ENCODE data around the gene SLC34A1.

SLC34A1 gene

GRCh38 chr5:177433658-177434217, 49.5 kb downstream of the SLC34A1 start:
- H3K79me2 ChIP-seq (ENCODE audit: insufficient read depth, low read length), result peaks cover 3% of the 10 kb centered on the region; the same call in 1 of the 2 replicates
- TF ChIP-seq CTCF (IDR thresholded peaks at IDR 0.05; ENCODE audit: insufficient read depth, low read length, poor library complexity, severe bottlenecking) (no peak), EZH2phosphoT487 (conservative IDR thresholded peaks at IDR 0.05; ENCODE audit: low read length) (no peak)
- H3K27me3 ChIP-seq (ENCODE audit: low read length), result no peaks in the 10 kb centered on the region
- H3K4me3 ChIP-seq (ENCODE audit: insufficient read depth, low read length, poor library complexity, severe bottlenecking), result no peak overlapping the region
- peaks cover 35% of the 10 kb centered on the region for H3F3A ChIP-seq (ENCODE audit: insufficient read depth)
- no peaks in the 10 kb centered on the region; the same call in 1 of the 2 replicates for H4K20me1 ChIP-seq (ENCODE audit: low read depth, low read length)
- H3K36me3 ChIP-seq (ENCODE audit: low read length), result no peaks in the 10 kb centered on the region
- H3K4me2 ChIP-seq (ENCODE audit: low read depth, low read length, poor library complexity, severe bottlenecking), result no peak overlapping the region
- no peak overlapping the region for H2AFZ ChIP-seq (ENCODE audit: low read depth, low read length, severe bottlenecking)
- no peaks in the 10 kb centered on the region for H3K9me2 ChIP-seq (replicated peaks; ENCODE audit: insufficient read depth, low read length)
- no peaks in the 10 kb centered on the region for H3K9me3 ChIP-seq (ENCODE audit: insufficient read depth, low read length)
- H3K9ac ChIP-seq (ENCODE audit: low read length), result no peak overlapping the region
- H3K27ac ChIP-seq (ENCODE audit: low read depth, low read length), result no peak overlapping the region

- Histone ChIP-seq H3K79me2 (ENCODE audit: insufficient read depth, low read length) (no peaks in the 10 kb centered on the region), H4K20me1 (ENCODE audit: low read depth, low read length) (no peaks in the 10 kb centered on the region; the same call in 1 of the 2 replicates), H3K9me3 (ENCODE audit: insufficient read depth, low read length) (no peaks in the 10 kb centered on the region), H3F3A (ENCODE audit: insufficient read depth) (peaks cover 30% of the 10 kb centered on the region), H3K4me2 (ENCODE audit: low read depth, low read length, poor library complexity, severe bottlenecking) (no peak overlapping the region), H2AFZ (ENCODE audit: low read depth, low read length, severe bottlenecking) (no peak overlapping the region), H3K9me2 (replicated peaks; ENCODE audit: insufficient read depth, low read length) (no peaks in the 10 kb centered on the region), H3K36me3 (ENCODE audit: low read length) (no peaks in the 10 kb centered on the region), H3K27me3 (ENCODE audit: low read length) (no peaks in the 10 kb centered on the region), H3K27ac (ENCODE audit: low read depth, low read length) (no peak overlapping the region), H3K9ac (ENCODE audit: low read length) (no peak overlapping the region), H3K4me3 (ENCODE audit: insufficient read depth, low read length, poor library complexity, severe bottlenecking) (no peak overlapping the region)
- TF ChIP-seq CTCF (IDR thresholded peaks at IDR 0.05; ENCODE audit: insufficient read depth, low read length, poor library complexity, severe bottlenecking) (no peak), EZH2phosphoT487 (conservative IDR thresholded peaks at IDR 0.05; ENCODE audit: low read length) (no peak)
These were observed 50.2 kb downstream of the SLC34A1 start for GRCh38 chr5:177434437-177434836.

- H3F3A ChIP-seq (ENCODE audit: insufficient read depth), result peaks cover 23% of the 10 kb centered on the region
- H3K4me3 ChIP-seq (ENCODE audit: insufficient read depth, low read length, poor library complexity, severe bottlenecking), result no peak overlapping the region
- no peak overlapping the region for H3K27ac ChIP-seq (ENCODE audit: low read depth, low read length)
- no peak overlapping the region for H2AFZ ChIP-seq (ENCODE audit: low read depth, low read length, severe bottlenecking)
- no peaks in the 10 kb centered on the region for H4K20me1 ChIP-seq (ENCODE audit: low read depth, low read length)
- H3K36me3 ChIP-seq (ENCODE audit: low read length), result no peaks in the 10 kb centered on the region
- H3K9ac ChIP-seq (ENCODE audit: low read length), result no peak overlapping the region
- TF ChIP-seq EZH2phosphoT487 (conservative IDR thresholded peaks at IDR 0.05; ENCODE audit: low read length), result no peak
- no peak for TF ChIP-seq CTCF (IDR thresholded peaks at IDR 0.05; ENCODE audit: insufficient read depth, low read length, poor library complexity, severe bottlenecking)
- H3K9me3 ChIP-seq (ENCODE audit: insufficient read depth, low read length), result no peaks in the 10 kb centered on the region
- H3K27me3 ChIP-seq (ENCODE audit: low read length), result no peaks in the 10 kb centered on the region
- H3K4me2 ChIP-seq (ENCODE audit: low read depth, low read length, poor library complexity, severe bottlenecking), result no peak overlapping the region
- no peaks in the 10 kb centered on the region for H3K9me2 ChIP-seq (replicated peaks; ENCODE audit: insufficient read depth, low read length)
- no peaks in the 10 kb centered on the region for H3K79me2 ChIP-seq (ENCODE audit: insufficient read depth, low read length)
These were observed 50.9 kb downstream of the SLC34A1 start for GRCh38 chr5:177434942-177435738.

Measured in SU-DHL-6 (cell line).